ENCODE results near the gene CLASRP.

DNA sequence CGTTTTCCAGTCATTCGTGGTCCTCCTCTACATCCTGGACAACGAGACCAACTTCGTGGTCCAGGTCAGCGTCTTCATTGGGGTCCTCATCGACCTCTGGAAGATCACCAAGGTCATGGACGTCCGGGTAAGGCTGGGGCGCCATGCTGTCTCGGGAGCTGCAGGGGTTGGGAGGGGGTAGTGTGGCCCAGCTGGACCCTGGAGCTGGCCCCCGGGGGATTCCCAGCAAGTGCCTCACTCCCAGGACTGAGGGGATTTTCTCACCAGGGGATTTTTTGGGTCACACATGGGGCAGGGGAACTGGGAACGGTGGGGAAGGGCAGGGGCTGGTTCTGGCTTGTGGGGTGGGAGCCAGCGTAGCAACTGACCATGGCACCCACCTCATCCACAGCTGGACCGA lies 48.4 kb upstream of the CLASRP start:
- TF ChIP-seq, protein P1, sequence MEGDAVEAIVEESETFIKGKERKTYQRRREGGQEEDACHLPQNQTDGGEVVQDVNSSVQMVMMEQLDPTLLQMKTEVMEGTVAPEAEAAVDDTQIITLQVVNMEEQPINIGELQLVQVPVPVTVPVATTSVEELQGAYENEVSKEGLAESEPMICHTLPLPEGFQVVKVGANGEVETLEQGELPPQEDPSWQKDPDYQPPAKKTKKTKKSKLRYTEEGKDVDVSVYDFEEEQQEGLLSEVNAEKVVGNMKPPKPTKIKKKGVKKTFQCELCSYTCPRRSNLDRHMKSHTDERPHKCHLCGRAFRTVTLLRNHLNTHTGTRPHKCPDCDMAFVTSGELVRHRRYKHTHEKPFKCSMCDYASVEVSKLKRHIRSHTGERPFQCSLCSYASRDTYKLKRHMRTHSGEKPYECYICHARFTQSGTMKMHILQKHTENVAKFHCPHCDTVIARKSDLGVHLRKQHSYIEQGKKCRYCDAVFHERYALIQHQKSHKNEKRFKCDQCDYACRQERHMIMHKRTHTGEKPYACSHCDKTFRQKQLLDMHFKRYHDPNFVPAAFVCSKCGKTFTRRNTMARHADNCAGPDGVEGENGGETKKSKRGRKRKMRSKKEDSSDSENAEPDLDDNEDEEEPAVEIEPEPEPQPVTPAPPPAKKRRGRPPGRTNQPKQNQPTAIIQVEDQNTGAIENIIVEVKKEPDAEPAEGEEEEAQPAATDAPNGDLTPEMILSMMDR (IDR thresholded peaks at IDR 0.05) = no peak
- no peak for TF ChIP-seq POLR2A (IDR thresholded peaks at IDR 0.05)

All from breast epithelium (tissue), 3 donors.